Measurements from ENCODE around the gene TFIP11. TPM values are rescaled to one million over a fixed set of nuclear protein-coding genes. Genes with fewer than 3 reads are reported as not detected.

The TFIP11 gene
- total and polyA plus RNA-seq, 2 of the 8 experiments (the other 6 are each of a cell fraction or from before 2014, with no cell fraction given), result 18.1 to 28.3 TPM

DNA sequence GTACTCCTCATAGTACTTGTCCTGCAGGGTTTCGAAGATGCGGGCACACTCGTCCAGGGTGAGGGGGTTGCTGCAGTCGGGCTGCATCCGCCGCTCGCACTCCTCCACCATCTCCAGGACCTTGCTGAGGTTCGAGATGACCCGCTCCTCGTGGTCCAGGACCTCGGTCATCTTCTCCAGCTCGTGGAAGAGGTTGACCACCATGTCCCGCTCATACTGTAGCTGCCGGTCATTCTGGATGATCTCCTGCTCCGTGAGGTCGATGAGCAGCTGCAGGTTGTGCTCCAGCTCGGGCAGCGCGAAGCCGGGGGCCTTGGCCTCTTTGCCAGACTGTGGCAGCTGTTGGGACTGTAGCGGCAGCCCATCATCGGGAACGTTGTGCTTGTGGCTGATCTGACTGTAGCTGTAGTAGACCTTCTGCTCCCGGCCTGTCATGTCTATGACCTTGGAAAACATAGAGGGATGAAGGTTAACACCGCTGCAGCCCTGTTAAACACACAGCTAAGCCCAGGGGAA lies 13.0 kb downstream of the TFIP11 start:
- no peaks in the 10 kb centered on the region for H3K9me3 ChIP-seq (ENCODE audit: insufficient read depth in 2 of 2, low read depth in 1 of 2, low read length in 1 of 2)
- DNase-seq (ENCODE audit: low read depth in 1 of 2, low spot score in 2 of 2) (no peak), FAIRE-seq (no peak)
- ChIA-PET CTCF (ENCODE audit: partially characterized antibody) (interaction anchor here (0.9 to 1.5 kb wide), 3 partner anchors 23 to 167 kb away, joined by 3 to 4 read pairs (median 3); no protein-coding TSS in a partner anchor), POLR2A (ENCODE audit: partially characterized antibody) (interaction anchor here (0.7 to 1.7 kb wide), 7 partner anchors 9 to 283 kb away, joined by 3 to 4 read pairs (median 3); partner anchors contain the start of gene TFIP11)
- H3K79me1 ChIP-seq (ENCODE audit: low read depth, low read length), result no peaks in the 10 kb centered on the region
- H3K36me3 ChIP-seq (ENCODE audit: control insufficient read depth in 2 of 4, insufficient read depth in 4 of 4, low read length in 3 of 4), result peaks cover 25 to 75% (median 69%) of the 10 kb centered on the region in 4 experiments
- H2AK5ac ChIP-seq (ENCODE audit: low read depth, low read length), result no peak overlapping the region
- no peak overlapping the region for H2BK120ac ChIP-seq (replicated peaks; ENCODE audit: low read depth, low read length)
- H3K14ac ChIP-seq (ENCODE audit: insufficient read length), result no peak overlapping the region
- H2BK5ac ChIP-seq (ENCODE audit: low read depth, low read length), result no peak overlapping the region
- 91% methylated on average over 25 of the region's 25 CpGs; no CpG with 5 or more reads in 1 of the 2 experiments for WGBS, 2 experiments (ENCODE audit: extremely low coverage in 1 of 2, insufficient coverage in 1 of 2, insufficient read length in 1 of 2, insufficient replicate concordance in 2 of 2, low coverage in 1 of 2, low lambda C conversion rate in 2 of 2, missing lambda C conversion rate in 1 of 2)
- H3K9ac ChIP-seq (replicated peaks in 1 of 4; ENCODE audit: extremely low read depth in 1 of 4, low read depth in 3 of 4, low read length in 3 of 4), result no peak overlapping the region
- no peak overlapping the region for H3K4me2 ChIP-seq (ENCODE audit: insufficient read depth in 1 of 2, low read depth in 2 of 2, low read length in 2 of 2)
- H3K18ac ChIP-seq (ENCODE audit: extremely low read depth, low read length), result no peak overlapping the region
- no peak overlapping the region for H2BK15ac ChIP-seq (ENCODE audit: low read length)
- H3K27ac ChIP-seq (ENCODE audit: low read depth, low read length), result no peak overlapping the region
- no peak overlapping the region for H4K91ac ChIP-seq (replicated peaks; ENCODE audit: insufficient read length, low read length)
- H2BK12ac ChIP-seq (ENCODE audit: low read depth, low read length), result no peak overlapping the region
- H2AFZ ChIP-seq (ENCODE audit: low read length), result no peak overlapping the region
- H3K27me3 ChIP-seq (replicated peaks in 1 of 4; ENCODE audit: control insufficient read depth in 3 of 4, extremely low read depth in 1 of 4, insufficient read depth in 3 of 4, low read length in 3 of 4), result no peaks in the 10 kb centered on the region
- H4K8ac ChIP-seq (ENCODE audit: extremely low read depth, insufficient read depth, low read length), result no peak overlapping the region
- no peak overlapping the region for H4K5ac ChIP-seq (ENCODE audit: insufficient read length, low read depth, low read length)
- no peaks in the 10 kb centered on the region for H3K79me2 ChIP-seq (ENCODE audit: control insufficient read depth in 1 of 2, insufficient read depth in 2 of 2, low read length in 2 of 2)
- H3K4ac ChIP-seq (replicated peaks; ENCODE audit: insufficient read length, low read depth, low read length), result no peak overlapping the region
- H3K4me1 ChIP-seq (replicated peaks in 1 of 4; ENCODE audit: control insufficient read depth in 3 of 4, insufficient read depth in 4 of 4, low read length in 3 of 4), result peaks cover 0 to 4% (median 2%) of the 10 kb centered on the region in 4 experiments; a peak in 3 of 7 replicates
- H3K23ac ChIP-seq (ENCODE audit: insufficient read length), result no peak overlapping the region
- peaks cover 0 to 9% of the 10 kb centered on the region in 2 experiments for H4K20me1 ChIP-seq (replicated peaks in 1 of 2; ENCODE audit: control insufficient read depth in 1 of 2, insufficient read depth in 2 of 2, low read length in 2 of 2)
- no peak overlapping the region for H3K56ac ChIP-seq (replicated peaks; ENCODE audit: insufficient read length, low read depth, low read length)
- H3K23me2 ChIP-seq (ENCODE audit: low read depth, low read length), result no peaks in the 10 kb centered on the region
- no peak overlapping the region for H2BK20ac ChIP-seq (ENCODE audit: low read length)
- H3K4me3 ChIP-seq (ENCODE audit: extremely low read depth in 1 of 4, insufficient read depth in 2 of 4, low read depth in 3 of 4, low read length in 4 of 4), result no peak overlapping the region
- TF ChIP-seq HDAC2 (IDR thresholded peaks at IDR 0.05; ENCODE audit: borderline replicate concordance in 1 of 2, low read depth in 2 of 2, low read length in 2 of 2) (no peak), BCL11A (IDR thresholded peaks at IDR 0.05; ENCODE audit: low read depth in 2 of 2, low read length in 2 of 2) (no peak), RBBP5 (IDR thresholded peaks at IDR 0.05; ENCODE audit: borderline replicate concordance, low read depth, low read length) (no peak), TAF7 (optimal IDR thresholded peaks at IDR 0.05; ENCODE audit: borderline replicate concordance, low read depth, low read length) (no peak), POLR2A (IDR thresholded peaks at IDR 0.05; ENCODE audit: control extremely low read depth in 1 of 2, low read depth in 2 of 2, low read length in 2 of 2) (no peak), ASH2L (IDR thresholded peaks at IDR 0.05; ENCODE audit: low read length) (no peak), SIX5 (IDR thresholded peaks at IDR 0.05; ENCODE audit: low read depth, low read length) (no peak), SAP30 (IDR thresholded peaks at IDR 0.05; ENCODE audit: insufficient read depth, insufficient replicate concordance, low read length) (no peak), JUN (IDR thresholded peaks at IDR 0.05; ENCODE audit: low read depth, low read length) (no peak), GABPA (IDR thresholded peaks at IDR 0.05; ENCODE audit: borderline replicate concordance, insufficient read depth, low read length) (no peak), NANOG (IDR thresholded peaks at IDR 0.05; ENCODE audit: insufficient read depth, low read depth, low read length, poor library complexity, severe bottlenecking) (no peak), SUZ12 (IDR thresholded peaks at IDR 0.05; ENCODE audit: low read length) (no peak), POLR2AphosphoS5 (IDR thresholded peaks at IDR 0.05; ENCODE audit: low read depth, low read length) (no peak), KDM1A (IDR thresholded peaks at IDR 0.05; ENCODE audit: borderline replicate concordance, low read length) (no peak)
